Measurements from ENCODE around the gene NSD2.

- TF ChIP-seq POLR2A (IDR thresholded peaks at IDR 0.05): no peak
- no peak for TF ChIP-seq CTCF (IDR thresholded peaks at IDR 0.05)
These were observed 121.4 kb downstream of the NSD2 start for GRCh38 chr4:1992468-1993168.

All from right lobe of liver (tissue), 4 donors.